ENCODE data around the gene MOCS1. TPM values are rescaled to one million over a fixed set of nuclear protein-coding genes. Genes with fewer than 3 reads are reported as not detected.
"Not testable (repeated sequence)": the region's sequence is repeated elsewhere in the genome, so short reads cannot be mapped to it uniquely, and the experiment has no call there.

MOCS1 gene
- total RNA-seq, 1 donor from 2014 or later, result 16.0 TPM

DNA sequence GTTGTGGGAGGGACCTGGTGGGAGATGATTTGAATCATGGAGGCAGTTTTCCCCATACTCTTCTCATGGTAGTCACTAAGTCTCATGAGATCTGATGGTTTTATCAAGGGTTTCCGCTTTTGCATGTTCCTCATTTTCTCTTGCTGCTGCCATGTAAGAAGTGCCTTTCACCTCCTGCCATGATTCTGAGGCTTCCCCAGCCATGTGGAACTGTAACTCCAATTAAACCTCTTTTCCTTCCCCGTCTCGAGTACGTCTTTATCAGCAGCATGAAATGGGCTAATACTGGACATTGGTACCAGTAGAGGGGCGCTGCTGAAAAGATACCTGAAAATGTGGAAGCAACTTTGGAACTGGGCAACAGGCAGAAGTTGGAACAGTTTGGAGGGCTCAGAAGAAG is 36.9 kb upstream of the MOCS1 start:
- not testable (repeated sequence) for H3K9ac ChIP-seq (ENCODE audit: low read length); H3K79me2 ChIP-seq (ENCODE audit: insufficient read depth, low read length); H3K4me1 ChIP-seq (ENCODE audit: insufficient read depth, low read length); H3K9me3 ChIP-seq (ENCODE audit: insufficient read depth, low read depth, low read length); H2AFZ ChIP-seq (ENCODE audit: low read depth, low read length); H4K20me1 ChIP-seq (ENCODE audit: insufficient read depth, low read length); H3K36me3 ChIP-seq (ENCODE audit: insufficient read depth, low read length); H3K9me3 Mint-ChIP-seq (ENCODE audit: unreplicated experiment); H3K4me1 Mint-ChIP-seq (ENCODE audit: low read depth, unreplicated experiment); H3K36me3 Mint-ChIP-seq (ENCODE audit: low read depth, unreplicated experiment); DNase-seq (ENCODE audit: low read depth); H3K27me3 ChIP-seq (ENCODE audit: insufficient read depth, low read length); H3K27ac Mint-ChIP-seq (ENCODE audit: unreplicated experiment); H3K4me2 ChIP-seq (ENCODE audit: low read length); H3K27ac ChIP-seq (ENCODE audit: low read depth, low read length); H3K4me3 ChIP-seq (ENCODE audit: insufficient read depth, low read depth, low read length); H3K4me3 Mint-ChIP-seq (ENCODE audit: unreplicated experiment); FAIRE-seq
- H3K27me3 Mint-ChIP-seq (ENCODE audit: low read depth, unreplicated experiment), result peaks cover 18% of the 10 kb centered on the region

DNA sequence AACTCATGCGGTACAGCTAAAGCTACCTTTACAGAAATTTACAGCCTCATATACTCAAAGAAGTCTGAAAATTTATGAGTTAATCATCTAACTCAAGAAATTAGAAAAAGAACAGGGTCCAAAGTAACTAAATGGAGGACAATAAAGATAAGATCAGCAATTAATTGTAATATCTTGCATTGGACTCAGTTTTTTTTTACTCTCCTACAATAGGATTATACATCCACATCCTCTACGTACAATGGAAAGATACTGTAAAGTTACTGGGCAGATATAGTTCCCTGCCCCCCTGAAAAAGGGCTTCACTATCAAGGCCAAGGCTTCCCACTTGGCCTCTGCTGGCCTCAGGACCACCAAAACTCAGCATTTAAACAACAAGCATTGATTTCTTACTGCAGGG is 31.5 kb upstream of the MOCS1 start:
- Histone ChIP-seq H3K4me2 (ENCODE audit: low read length) (no peak overlapping the region), H3K9ac (ENCODE audit: low read length) (no peak overlapping the region), H3K79me2 (ENCODE audit: insufficient read depth, low read length) (no peaks in the 10 kb centered on the region), H3K36me3 (ENCODE audit: insufficient read depth, low read length) (no peaks in the 10 kb centered on the region), H2AFZ (ENCODE audit: low read depth, low read length) (no peak overlapping the region), H4K20me1 (ENCODE audit: insufficient read depth, low read length) (no peaks in the 10 kb centered on the region), H3K4me1 (ENCODE audit: insufficient read depth, low read length) (no peaks in the 10 kb centered on the region), H3K27ac (ENCODE audit: low read depth, low read length) (no peak overlapping the region), H3K4me3 (ENCODE audit: insufficient read depth, low read depth, low read length) (no peak overlapping the region), H3K27me3 (ENCODE audit: insufficient read depth, low read length) (no peaks in the 10 kb centered on the region), H3K9me3 (ENCODE audit: insufficient read depth, low read depth, low read length) (no peaks in the 10 kb centered on the region)
- no peaks in the 10 kb centered on the region for H3K27me3 Mint-ChIP-seq (ENCODE audit: low read depth, unreplicated experiment)
- no peaks in the 10 kb centered on the region for H3K36me3 Mint-ChIP-seq (ENCODE audit: low read depth, unreplicated experiment)
- no peaks in the 10 kb centered on the region for H3K9me3 Mint-ChIP-seq (ENCODE audit: unreplicated experiment)
- no peak overlapping the region for H3K4me3 Mint-ChIP-seq (ENCODE audit: unreplicated experiment)
- H3K4me1 Mint-ChIP-seq (ENCODE audit: low read depth, unreplicated experiment), result peaks cover 21% of the 10 kb centered on the region
- no peak for DNase-seq (ENCODE audit: low read depth)
- FAIRE-seq, result no peak
- TF ChIP-seq CTCF (IDR thresholded peaks at IDR 0.05; ENCODE audit: insufficient read depth, low read depth, low read length), result no peak
- TF ChIP-seq EZH2 (IDR thresholded peaks at IDR 0.05; ENCODE audit: insufficient read depth, low read length), result no peak
- H3K27ac Mint-ChIP-seq (ENCODE audit: unreplicated experiment), result no peak overlapping the region

DNA sequence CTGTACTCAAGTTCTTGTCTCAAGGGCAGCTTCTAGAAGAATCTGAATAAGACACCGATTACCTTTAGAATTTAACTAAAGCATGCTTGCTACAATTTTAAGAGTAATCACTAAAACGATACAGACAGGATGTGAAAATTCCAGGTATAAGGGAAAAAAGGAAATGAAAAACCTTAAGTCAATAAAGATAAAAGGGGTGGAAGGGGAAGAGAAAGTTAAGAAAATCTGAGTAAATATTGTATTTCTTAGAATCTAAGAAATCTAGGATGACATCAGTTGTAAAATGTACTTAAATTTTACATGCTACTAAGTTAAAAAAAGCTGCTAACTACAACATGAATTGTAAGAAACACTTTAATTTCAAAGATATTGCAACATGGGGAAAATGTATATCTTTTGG is 30.3 kb upstream of the MOCS1 start:
- TF ChIP-seq EZH2 (IDR thresholded peaks at IDR 0.05; ENCODE audit: insufficient read depth, low read length), result no peak
- no peak overlapping the region for H3K4me3 ChIP-seq (ENCODE audit: insufficient read depth, low read depth, low read length)
- no peaks in the 10 kb centered on the region for H4K20me1 ChIP-seq (ENCODE audit: insufficient read depth, low read length)
- H3K36me3 Mint-ChIP-seq (ENCODE audit: low read depth, unreplicated experiment), result no peaks in the 10 kb centered on the region
- DNase-seq (ENCODE audit: low read depth) (no peak), FAIRE-seq (no peak)
- no peaks in the 10 kb centered on the region for H3K4me1 ChIP-seq (ENCODE audit: insufficient read depth, low read length)
- H3K27me3 ChIP-seq (ENCODE audit: insufficient read depth, low read length), result no peaks in the 10 kb centered on the region
- no peak overlapping the region for H3K4me3 Mint-ChIP-seq (ENCODE audit: unreplicated experiment)
- no peak overlapping the region for H3K4me2 ChIP-seq (ENCODE audit: low read length)
- no peaks in the 10 kb centered on the region for H3K79me2 ChIP-seq (ENCODE audit: insufficient read depth, low read length)
- no peak overlapping the region for H3K9ac ChIP-seq (ENCODE audit: low read length)
- no peaks in the 10 kb centered on the region for H3K9me3 Mint-ChIP-seq (ENCODE audit: unreplicated experiment)
- H3K36me3 ChIP-seq (ENCODE audit: insufficient read depth, low read length), result no peaks in the 10 kb centered on the region
- no peaks in the 10 kb centered on the region for H3K27me3 Mint-ChIP-seq (ENCODE audit: low read depth, unreplicated experiment)
- no peak overlapping the region for H3K27ac ChIP-seq (ENCODE audit: low read depth, low read length)
- H3K4me1 Mint-ChIP-seq (ENCODE audit: low read depth, unreplicated experiment), result peaks cover 22% of the 10 kb centered on the region
- H3K9me3 ChIP-seq (ENCODE audit: insufficient read depth, low read depth, low read length), result no peaks in the 10 kb centered on the region
- no peak overlapping the region for H2AFZ ChIP-seq (ENCODE audit: low read depth, low read length)
- no peak overlapping the region for H3K27ac Mint-ChIP-seq (ENCODE audit: unreplicated experiment)

DNA sequence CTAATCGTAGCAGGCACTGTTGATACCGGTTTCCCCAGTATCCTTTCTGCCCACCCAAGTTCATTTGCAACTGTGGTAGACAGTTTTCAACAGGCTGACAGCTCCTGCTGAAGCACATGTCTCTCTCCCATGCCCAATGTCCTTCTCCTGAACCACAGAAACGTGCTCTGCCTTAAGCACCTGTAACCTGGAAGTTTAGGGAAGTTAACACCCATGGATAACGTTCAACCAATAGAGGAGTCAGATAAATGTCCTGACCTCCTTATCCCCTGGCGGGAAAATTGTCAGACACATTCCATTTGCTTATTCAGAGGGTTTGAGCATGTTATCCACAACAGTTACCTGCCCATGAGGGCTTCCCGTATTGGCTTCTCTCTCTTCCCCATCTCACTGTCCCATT is 29.8 kb upstream of the MOCS1 start:
- Histone ChIP-seq H3K36me3 (ENCODE audit: insufficient read depth, low read length) (no peaks in the 10 kb centered on the region), H3K4me2 (ENCODE audit: low read length) (no peak overlapping the region), H3K9me3 (ENCODE audit: insufficient read depth, low read depth, low read length) (no peaks in the 10 kb centered on the region), H3K4me3 (ENCODE audit: insufficient read depth, low read depth, low read length) (no peak overlapping the region), H2AFZ (ENCODE audit: low read depth, low read length) (no peak overlapping the region), H3K4me1 (ENCODE audit: insufficient read depth, low read length) (no peaks in the 10 kb centered on the region), H3K27me3 (ENCODE audit: insufficient read depth, low read length) (no peaks in the 10 kb centered on the region), H4K20me1 (ENCODE audit: insufficient read depth, low read length) (no peaks in the 10 kb centered on the region), H3K27ac (ENCODE audit: low read depth, low read length) (no peak overlapping the region), H3K9ac (ENCODE audit: low read length) (no peak overlapping the region), H3K79me2 (ENCODE audit: insufficient read depth, low read length) (no peaks in the 10 kb centered on the region)
- no peaks in the 10 kb centered on the region for H3K9me3 Mint-ChIP-seq (ENCODE audit: unreplicated experiment)
- DNase-seq (ENCODE audit: low read depth) (no peak), FAIRE-seq (no peak)
- no peak for TF ChIP-seq CTCF (IDR thresholded peaks at IDR 0.05; ENCODE audit: insufficient read depth, low read depth, low read length)
- TF ChIP-seq EZH2 (IDR thresholded peaks at IDR 0.05; ENCODE audit: insufficient read depth, low read length), result no peak
- H3K4me1 Mint-ChIP-seq (ENCODE audit: low read depth, unreplicated experiment), result peaks cover 22% of the 10 kb centered on the region
- H3K27me3 Mint-ChIP-seq (ENCODE audit: low read depth, unreplicated experiment), result no peaks in the 10 kb centered on the region
- no peak overlapping the region for H3K27ac Mint-ChIP-seq (ENCODE audit: unreplicated experiment)
- H3K36me3 Mint-ChIP-seq (ENCODE audit: low read depth, unreplicated experiment), result no peaks in the 10 kb centered on the region
- no peak overlapping the region for H3K4me3 Mint-ChIP-seq (ENCODE audit: unreplicated experiment)
